ENCODE measurements around the gene VRK3.

DNA sequence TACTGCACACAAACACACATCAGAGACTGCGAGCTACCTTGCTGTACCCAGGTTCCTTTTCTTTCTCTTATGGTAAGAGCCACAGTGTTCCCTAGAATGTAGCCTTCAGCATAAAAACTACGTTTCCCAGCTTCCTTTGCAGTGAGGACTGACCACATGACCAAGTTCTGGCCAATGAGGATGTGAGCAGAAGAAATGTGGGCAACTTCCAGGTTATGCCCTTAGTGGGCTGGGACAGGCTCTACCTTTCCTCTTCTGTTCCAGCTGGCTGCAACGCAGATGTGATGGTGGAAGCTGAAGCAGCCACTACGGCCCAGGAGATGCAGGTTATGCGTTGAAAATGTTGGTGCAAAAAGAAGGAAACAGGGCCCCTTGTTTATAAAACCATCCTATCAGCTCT lies 27.5 kb downstream of the VRK3 start:
- TF ChIP-seq, protein P1, sequence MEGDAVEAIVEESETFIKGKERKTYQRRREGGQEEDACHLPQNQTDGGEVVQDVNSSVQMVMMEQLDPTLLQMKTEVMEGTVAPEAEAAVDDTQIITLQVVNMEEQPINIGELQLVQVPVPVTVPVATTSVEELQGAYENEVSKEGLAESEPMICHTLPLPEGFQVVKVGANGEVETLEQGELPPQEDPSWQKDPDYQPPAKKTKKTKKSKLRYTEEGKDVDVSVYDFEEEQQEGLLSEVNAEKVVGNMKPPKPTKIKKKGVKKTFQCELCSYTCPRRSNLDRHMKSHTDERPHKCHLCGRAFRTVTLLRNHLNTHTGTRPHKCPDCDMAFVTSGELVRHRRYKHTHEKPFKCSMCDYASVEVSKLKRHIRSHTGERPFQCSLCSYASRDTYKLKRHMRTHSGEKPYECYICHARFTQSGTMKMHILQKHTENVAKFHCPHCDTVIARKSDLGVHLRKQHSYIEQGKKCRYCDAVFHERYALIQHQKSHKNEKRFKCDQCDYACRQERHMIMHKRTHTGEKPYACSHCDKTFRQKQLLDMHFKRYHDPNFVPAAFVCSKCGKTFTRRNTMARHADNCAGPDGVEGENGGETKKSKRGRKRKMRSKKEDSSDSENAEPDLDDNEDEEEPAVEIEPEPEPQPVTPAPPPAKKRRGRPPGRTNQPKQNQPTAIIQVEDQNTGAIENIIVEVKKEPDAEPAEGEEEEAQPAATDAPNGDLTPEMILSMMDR (conservative IDR thresholded peaks at IDR 0.05; ENCODE audit: low read length): no peak
- no peak for TF ChIP-seq EZH2phosphoT487 (IDR thresholded peaks at IDR 0.05; ENCODE audit: borderline replicate concordance)
